Mesendoderm (in vitro differentiated cells): ENCODE results near the gene SPON2.

Source experiments
- DNase-seq: peaks from one replicate; pipeline ENCODE4 v3.0.0; 2013
- H2AK5ac ChIP-seq: 2 replicates; pipeline ENCODE4 v1.6.1; 2013; ENCODE audit warnings: low read length, inconsistent platforms
- H2BK120ac ChIP-seq: 2 replicates; pipeline ENCODE4 v1.6.1; 2013; ENCODE audit warnings: low read depth, mild to moderate bottlenecking, low read length, moderate library complexity, mixed read lengths
- H2BK15ac ChIP-seq: replicated peaks from 2 replicates; pipeline ENCODE4 v1.6.1; 2013; ENCODE audit warnings: low read depth, mild to moderate bottlenecking, moderate library complexity
- H2BK5ac ChIP-seq: 2 replicates; pipeline ENCODE4 v1.6.1; 2013; ENCODE audit warnings: low read length, inconsistent platforms
- H3K18ac ChIP-seq: 2 replicates; pipeline ENCODE4 v1.6.1; 2013; ENCODE audit warnings: mild to moderate bottlenecking, low read length, mixed read lengths
- H3K23ac ChIP-seq: one replicate; pipeline ENCODE4 v1.6.1; 2013; ENCODE audit warnings: low read length
- H3K27ac ChIP-seq: 2 replicates; pipeline ENCODE4 v1.5.1; 2013; ENCODE audit warnings: low read depth, mild to moderate bottlenecking, inconsistent platforms, low read length, moderate library complexity
- H3K27me3 ChIP-seq: 2 replicates; pipeline ENCODE4 v1.6.1; 2013; ENCODE audit warnings: low read length, control low read depth, mild to moderate bottlenecking, inconsistent platforms; ENCODE audit not compliant: insufficient read depth, poor library complexity
- H3K36me3 ChIP-seq: 2 replicates; pipeline ENCODE4 v1.6.1; 2013; ENCODE audit warnings: low read length, inconsistent platforms; ENCODE audit not compliant: control insufficient read depth, insufficient read depth
- H3K4ac ChIP-seq: one replicate; pipeline ENCODE4 v1.6.1; 2013; ENCODE audit warnings: low read depth, mild to moderate bottlenecking, low read length, moderate library complexity
- H3K4me1 ChIP-seq: 2 replicates; pipeline ENCODE4 v1.6.1; 2013; ENCODE audit warnings: low read depth, low read length, inconsistent platforms; ENCODE audit not compliant: control insufficient read depth
- H3K4me2 ChIP-seq: 2 replicates; pipeline ENCODE4 v1.6.1; 2013; ENCODE audit warnings: low read length
- H3K4me3 ChIP-seq: 2 replicates; pipeline ENCODE4 v1.5.1; 2013; ENCODE audit warnings: mild to moderate bottlenecking, low read length
- H3K56ac ChIP-seq: one replicate; pipeline ENCODE4 v1.6.1; 2013; ENCODE audit warnings: low read length
- H3K79me1 ChIP-seq: 2 replicates; pipeline ENCODE4 v1.6.1; 2013; ENCODE audit warnings: low read length, inconsistent platforms
- H3K79me2 ChIP-seq: 2 replicates; pipeline ENCODE4 v1.6.1; 2013; ENCODE audit warnings: mild to moderate bottlenecking, low read length; ENCODE audit not compliant: control insufficient read depth, insufficient read depth
- H3K9ac ChIP-seq: 2 replicates; pipeline ENCODE4 v1.6.1; 2013; ENCODE audit warnings: low read length, inconsistent platforms
- H4K5ac ChIP-seq: one replicate; pipeline ENCODE4 v1.6.1; 2013; ENCODE audit warnings: low read length
- H4K8ac ChIP-seq: one replicate; pipeline ENCODE4 v1.6.1; 2013; ENCODE audit warnings: low read depth, mild to moderate bottlenecking, control low read depth, low read length, moderate library complexity
- WGBS: extraction: QIAGEN DNeasy Blood & Tissue Kit; methylation state at CpG from one replicate; pipeline ENCODE4 v1.1.7; 2013; ENCODE audit warnings: low lambda C conversion rate, missing lambda C conversion rate; ENCODE audit not compliant: insufficient coverage; ENCODE audit errors: extremely low coverage; 5-methylcytosine and 5-hydroxymethylcytosine counted together

The SPON2 gene

DNA sequence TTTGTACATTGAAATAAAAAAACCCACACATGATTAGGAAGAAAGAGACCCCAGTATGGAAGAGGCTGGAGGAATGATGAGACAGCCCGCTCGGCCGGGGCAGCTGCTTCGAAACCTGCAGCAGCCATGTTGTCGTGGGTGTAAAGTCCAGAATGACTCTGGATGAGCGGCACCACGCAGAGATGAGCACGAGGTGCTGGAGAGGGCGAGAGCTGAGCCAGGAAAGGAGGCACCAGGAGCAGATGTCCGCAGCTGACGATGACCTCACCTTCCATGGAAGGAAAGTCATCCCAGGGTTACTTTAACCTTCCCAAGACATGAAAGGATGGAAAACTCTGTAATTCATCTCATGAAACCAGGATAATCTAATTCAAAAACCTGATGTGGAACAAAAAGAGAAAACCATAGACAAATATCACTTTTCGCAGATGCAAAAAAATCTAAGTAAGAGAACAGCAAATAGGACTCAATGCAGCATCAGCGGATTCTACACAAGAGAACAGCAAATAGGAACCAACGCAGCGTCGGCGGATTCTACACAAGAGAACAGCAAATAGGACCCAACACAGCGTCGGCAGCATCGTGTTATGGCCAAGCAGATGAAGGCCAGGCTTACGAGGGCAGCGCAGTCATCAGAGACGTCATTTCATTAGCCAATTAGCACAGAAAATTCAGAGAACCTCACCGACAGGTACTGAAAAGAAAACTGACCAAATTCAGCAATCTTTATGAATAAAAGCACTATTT lies 25.9 kb upstream of the SPON2 start:
- Histone ChIP-seq H3K27ac (no peak overlapping the region), H2AK5ac (no peak overlapping the region), H3K56ac (no peak overlapping the region), H2BK15ac (no peak overlapping the region), H3K4me3 (no peak overlapping the region), H3K27me3 (no peaks in the 10 kb centered on the region), H3K18ac (no peak overlapping the region), H3K4me1 (no peaks in the 10 kb centered on the region), H3K23ac (no peak overlapping the region), H4K8ac (no peak overlapping the region), H3K36me3 (no peaks in the 10 kb centered on the region), H3K9ac (no peak overlapping the region), H2BK5ac (no peak overlapping the region), H3K79me2 (no peaks in the 10 kb centered on the region), H3K4me2 (no peak overlapping the region), H4K5ac (no peak overlapping the region), H2BK120ac (no peak overlapping the region), H3K79me1 (no peaks in the 10 kb centered on the region), H3K4ac (no peak overlapping the region)
- DNase-seq: no peak
- no CpG with 5 or more reads among the region's 24 CpGs for WGBS

DNA sequence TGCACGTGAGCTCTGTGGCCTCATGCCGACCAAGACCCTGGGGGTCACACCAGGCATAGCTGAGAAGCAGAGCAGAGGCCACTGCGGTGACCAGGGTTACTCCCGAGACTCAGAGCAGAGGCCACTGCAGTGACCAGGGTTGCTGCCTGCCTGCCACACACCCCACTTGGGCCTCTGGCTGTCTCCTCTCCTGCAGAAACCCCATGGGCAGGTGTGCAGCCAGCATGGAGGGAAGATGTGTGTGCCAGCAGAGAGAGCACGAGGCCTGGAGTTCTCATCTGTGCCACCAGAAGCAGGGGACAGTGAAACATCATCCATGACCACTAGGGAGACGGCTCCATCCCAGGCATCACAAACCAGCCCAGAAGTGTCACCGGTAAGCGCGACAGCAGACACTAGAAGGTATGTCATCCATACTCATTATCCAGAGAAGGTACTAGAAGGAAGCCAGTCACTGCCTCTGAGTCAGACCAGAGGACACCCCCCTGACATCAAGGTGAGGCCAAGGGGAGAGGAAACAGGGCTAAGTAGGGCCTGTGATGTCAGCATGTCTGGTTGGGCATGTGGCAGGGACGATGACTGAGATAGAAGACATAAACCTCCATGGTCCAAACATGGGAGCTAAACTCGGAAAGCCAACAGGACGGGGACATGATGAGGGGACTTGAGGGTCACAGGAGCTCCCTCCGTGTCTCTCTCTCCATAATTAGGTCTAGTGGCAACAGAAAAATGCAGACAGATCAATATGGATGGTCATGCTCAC lies 24.2 kb upstream of the SPON2 start:
- no peak overlapping the region for H3K23ac ChIP-seq
- no peak overlapping the region for H3K18ac ChIP-seq
- no peak overlapping the region for H2AK5ac ChIP-seq
- no CpG with 5 or more reads among the region's 13 CpGs for WGBS
- H2BK120ac ChIP-seq: no peak overlapping the region
- no peak overlapping the region for H4K5ac ChIP-seq
- H3K9ac ChIP-seq: no peak overlapping the region
- no peak overlapping the region for H2BK5ac ChIP-seq
- no peaks in the 10 kb centered on the region for H3K79me1 ChIP-seq
- no peak overlapping the region for H3K4me3 ChIP-seq
- DNase-seq: no peak
- no peaks in the 10 kb centered on the region for H3K4me1 ChIP-seq
- H3K36me3 ChIP-seq: no peaks in the 10 kb centered on the region
- H3K4me2 ChIP-seq: no peak overlapping the region
- no peak overlapping the region for H3K4ac ChIP-seq
- H3K79me2 ChIP-seq: no peaks in the 10 kb centered on the region
- H2BK15ac ChIP-seq: no peak overlapping the region
- no peaks in the 10 kb centered on the region for H3K27me3 ChIP-seq
- no peak overlapping the region for H3K56ac ChIP-seq
- no peak overlapping the region for H4K8ac ChIP-seq
- no peak overlapping the region for H3K27ac ChIP-seq

DNA sequence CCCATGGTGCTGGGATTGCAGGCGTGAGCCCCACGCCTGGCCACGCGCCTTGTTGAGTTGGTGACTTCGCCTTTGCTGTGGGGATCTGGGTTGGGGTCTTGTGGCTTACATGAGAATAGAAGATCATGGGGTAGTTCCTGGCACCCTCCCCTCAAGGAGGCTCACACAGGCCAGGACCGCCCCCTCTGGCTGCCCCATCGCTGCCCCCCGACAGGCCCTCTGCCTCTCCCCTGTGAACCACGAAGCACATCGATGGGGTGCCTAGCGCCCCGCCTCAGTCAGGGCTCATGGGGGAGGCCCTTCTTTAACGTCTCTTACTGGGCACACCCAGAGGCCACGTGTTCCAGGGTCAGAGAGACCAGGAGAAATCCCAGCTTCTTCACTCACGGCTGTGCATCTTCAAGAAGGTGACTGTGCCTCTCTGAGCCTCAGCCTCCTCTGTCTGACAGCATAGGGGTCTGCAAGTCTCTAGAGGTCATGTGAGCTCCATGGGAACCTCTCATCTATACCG lies 23.6 kb upstream of the SPON2 start:
- Histone ChIP-seq H3K79me2 (no peaks in the 10 kb centered on the region), H2BK5ac (no peak overlapping the region), H3K9ac (no peak overlapping the region), H3K23ac (no peak overlapping the region), H3K18ac (no peak overlapping the region), H4K5ac (no peak overlapping the region), H3K27ac (no peak overlapping the region), H3K36me3 (no peaks in the 10 kb centered on the region), H3K79me1 (no peaks in the 10 kb centered on the region), H3K4me1 (no peaks in the 10 kb centered on the region), H4K8ac (no peak overlapping the region), H3K4me2 (no peak overlapping the region), H3K56ac (no peak overlapping the region), H2AK5ac (no peak overlapping the region), H3K4me3 (no peak overlapping the region), H2BK15ac (no peak overlapping the region), H2BK120ac (no peak overlapping the region), H3K4ac (no peak overlapping the region), H3K27me3 (no peaks in the 10 kb centered on the region)
- WGBS: no CpG with 5 or more reads among the region's 16 CpGs
- DNase-seq: no peak

DNA sequence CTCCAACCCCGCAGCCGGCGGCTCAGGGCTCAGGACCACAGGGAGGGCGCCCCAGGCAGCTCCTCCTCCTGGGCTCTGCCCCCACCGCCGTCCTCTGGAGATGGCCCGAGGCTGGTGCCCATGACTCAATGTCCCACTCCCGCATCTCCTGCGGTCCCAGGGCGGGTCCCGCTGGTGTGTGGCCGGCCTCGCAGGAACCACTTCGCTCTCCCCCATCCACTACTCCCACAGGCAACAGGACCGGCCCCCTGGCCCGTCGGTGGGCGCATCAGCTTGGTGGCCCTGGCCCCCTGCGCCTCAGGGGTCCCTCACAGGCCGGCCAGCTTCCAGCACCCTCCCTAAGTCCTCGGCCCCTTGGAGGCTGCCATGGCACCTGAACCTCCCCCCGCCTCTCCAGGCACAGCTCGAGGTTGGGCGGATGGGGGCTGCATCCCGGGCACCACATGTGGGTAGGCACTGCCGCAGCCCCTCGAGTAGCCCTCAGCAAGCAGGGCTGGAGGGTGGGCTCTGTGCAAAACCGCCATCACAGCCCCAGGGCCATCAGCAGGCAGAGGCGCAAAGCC lies 22.8 kb upstream of the SPON2 start:
- no peaks in the 10 kb centered on the region for H3K4me1 ChIP-seq
- no peak overlapping the region for H3K23ac ChIP-seq
- no peak overlapping the region for H4K8ac ChIP-seq
- no peak overlapping the region for H3K27ac ChIP-seq
- H3K79me2 ChIP-seq: no peaks in the 10 kb centered on the region
- no peak overlapping the region for H3K9ac ChIP-seq
- no peaks in the 10 kb centered on the region for H3K27me3 ChIP-seq
- H3K4me2 ChIP-seq: no peak overlapping the region
- no peak overlapping the region for H4K5ac ChIP-seq
- no peaks in the 10 kb centered on the region for H3K36me3 ChIP-seq
- no peak overlapping the region for H3K56ac ChIP-seq
- WGBS: no CpG with 5 or more reads among the region's 29 CpGs
- H3K79me1 ChIP-seq: no peaks in the 10 kb centered on the region
- H3K4me3 ChIP-seq: no peak overlapping the region
- no peak overlapping the region for H2BK15ac ChIP-seq
- DNase-seq: no peak
- H2BK5ac ChIP-seq: no peak overlapping the region
- H3K18ac ChIP-seq: no peak overlapping the region
- no peak overlapping the region for H2AK5ac ChIP-seq
- no peak overlapping the region for H3K4ac ChIP-seq
- H2BK120ac ChIP-seq: no peak overlapping the region

DNA sequence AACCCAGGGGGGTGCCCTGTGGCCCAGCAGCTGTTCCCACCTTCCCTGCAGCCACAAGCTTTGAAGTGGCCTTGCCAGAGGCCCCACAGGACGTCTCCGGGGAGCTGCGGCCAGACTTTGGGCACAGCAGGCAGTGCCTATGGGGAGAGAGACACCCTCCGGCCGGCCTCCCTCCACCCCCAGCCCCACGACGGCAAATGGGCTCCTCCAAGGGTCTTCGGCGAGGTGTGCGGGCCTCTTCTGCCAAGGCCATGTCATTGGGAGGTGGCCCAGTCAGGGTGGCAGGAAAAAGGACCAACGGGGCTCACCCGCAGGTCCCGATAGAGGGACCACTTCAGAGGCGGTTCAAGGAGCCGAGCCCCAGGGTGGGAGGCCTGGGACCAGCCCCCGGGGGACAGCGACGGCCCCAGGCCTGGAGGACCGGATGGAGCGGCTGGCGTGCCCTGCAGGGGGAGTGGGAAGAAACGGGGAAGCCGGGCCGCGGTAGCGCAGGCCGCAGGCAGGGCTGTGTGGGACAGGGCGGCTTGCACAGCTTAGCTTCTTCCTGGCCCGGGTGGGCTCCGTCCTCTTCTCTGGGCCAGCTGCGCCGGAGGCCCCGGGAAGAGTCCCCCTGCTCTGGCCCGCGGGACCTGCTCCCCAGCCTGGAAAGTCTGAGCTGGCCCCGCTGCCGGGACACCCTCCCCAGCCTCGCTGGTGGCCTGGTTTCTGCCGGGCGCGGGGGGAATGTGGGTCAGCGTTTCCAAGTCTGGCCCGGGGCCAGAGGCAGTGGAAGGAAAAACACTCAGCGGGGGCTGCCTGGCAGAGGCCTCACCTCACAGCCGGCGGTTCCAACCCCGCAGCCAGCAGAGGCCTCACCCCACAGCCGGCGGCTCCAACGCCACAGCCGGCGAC lies 21.9 kb upstream of the SPON2 start:
- DNase-seq: no peak
- H3K27ac ChIP-seq: no peak overlapping the region
- H4K8ac ChIP-seq: no peak overlapping the region

More for the DNA sequence above, 21.9 kb upstream of the SPON2 start:
- Histone ChIP-seq H2AK5ac (no peak overlapping the region), H4K5ac (no peak overlapping the region), H3K23ac (no peak overlapping the region), H3K79me1 (no peaks in the 10 kb centered on the region), H2BK120ac (no peak overlapping the region), H2BK5ac (no peak overlapping the region), H3K36me3 (no peaks in the 10 kb centered on the region), H3K79me2 (no peaks in the 10 kb centered on the region), H3K4me3 (no peak overlapping the region), H3K9ac (no peak overlapping the region), H2BK15ac (no peak overlapping the region), H3K4ac (no peak overlapping the region), H3K4me2 (no peak overlapping the region), H3K4me1 (no peaks in the 10 kb centered on the region), H3K18ac (no peak overlapping the region), H3K56ac (no peak overlapping the region), H3K27me3 (no peaks in the 10 kb centered on the region)
- WGBS: no CpG with 5 or more reads among the region's 52 CpGs
